NB4 (cell line): Measurements from ENCODE around the gene ZNRF3.

ENCODE experiments used
- CTCF ChIP-seq: IDR thresholded peaks from one replicate; pipeline ENCODE4 v1.5.1; 2012; ENCODE audit warnings: low read depth, low read length
- MYC ChIP-seq: IDR thresholded peaks from 2 replicates; pipeline ENCODE4 v1.6.1; 2011; ENCODE audit warnings: low read depth, low read length
- POLR2A ChIP-seq: IDR thresholded peaks from 2 replicates; pipeline ENCODE4 v1.6.1; 2011; ENCODE audit warnings: mild to moderate bottlenecking; ENCODE audit not compliant: insufficient read length; ENCODE audit errors: extremely low read depth
- TF ChIP-seq, protein P1 (sequence below): IDR thresholded peaks from 2 replicates; pipeline ENCODE4 v1.6.1; 2011; ENCODE audit warnings: low read depth, low read length

GRCh38 chr22:29022101-29022817, 138.9 kb downstream of the ZNRF3 start:
- TF ChIP-seq, protein P1, sequence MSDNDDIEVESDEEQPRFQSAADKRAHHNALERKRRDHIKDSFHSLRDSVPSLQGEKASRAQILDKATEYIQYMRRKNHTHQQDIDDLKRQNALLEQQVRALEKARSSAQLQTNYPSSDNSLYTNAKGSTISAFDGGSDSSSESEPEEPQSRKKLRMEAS: no peak
- no peak for TF ChIP-seq CTCF
- no peak for TF ChIP-seq POLR2A
- no peak for TF ChIP-seq MYC
